IMR-90 (cell line): Measurements from ENCODE around the gene WRAP73. TPM values are rescaled to one million over a fixed set of nuclear protein-coding genes. Genes with fewer than 3 reads are reported as not detected.

Source experiments
- ATAC-seq: fragments of 200-7000 bp; cut with Tn5 transposase; 2 replicates; pipeline ENCODE4 v1.9.1; 2020; ENCODE audit warnings: low read depth, mild to moderate bottlenecking, moderate library complexity
- BruUV-seq: library from RNA; stranded (reverse); fragments of 400-500 nt; replicated peaks from 2 replicates; lab custom pipeline; 2021; lab: Mats Ljungman, UMichigan
- CTCF ChIA-PET: fragments of 300-600 bp; formaldehyde crosslinking; extraction: SDS; loops from one replicate; lab custom pipeline; 2021; ENCODE audit warnings: antibody characterized with exemption; lab: Yijun Ruan, JAX
- POLR2A ChIA-PET: fragments of 300-600 bp; sonication (Branson Sonifier 250); formaldehyde crosslinking; loops from one replicate; lab custom pipeline; 2022; ENCODE audit warnings: antibody characterized with exemption; ENCODE audit not compliant: unreplicated experiment; lab: Charles Lee
- DNase-seq: peaks from one replicate; pipeline ENCODE4 v3.0.0; 2013
- H2AFZ ChIP-seq: replicated peaks from 2 replicates; pipeline ENCODE3; 2013; ENCODE audit warnings: low read length, mild to moderate bottlenecking; ENCODE audit not compliant: poor library complexity
- H2AK5ac ChIP-seq: 2 replicates; pipeline ENCODE4 v1.6.1; 2013; ENCODE audit warnings: low read depth, low read length, inconsistent platforms
- H2AK9ac ChIP-seq: replicated peaks from 2 replicates; pipeline ENCODE3; 2013; ENCODE audit warnings: mild to moderate bottlenecking, low read depth, low read length, moderate library complexity; ENCODE audit not compliant: poor library complexity
- H2BK120ac ChIP-seq: 2 replicates; pipeline ENCODE4 v1.6.1; 2013; ENCODE audit warnings: low read depth, low read length, inconsistent platforms
- H2BK15ac ChIP-seq: 3 replicates; pipeline ENCODE4 v1.6.1; 2013; ENCODE audit warnings: low read depth, low read length, inconsistent platforms
- H2BK20ac ChIP-seq: 2 replicates; pipeline ENCODE4 v1.6.1; 2013; ENCODE audit warnings: low read depth, mild to moderate bottlenecking, inconsistent platforms, low read length, moderate library complexity
- H2BK5ac ChIP-seq: 2 replicates; pipeline ENCODE4 v1.6.1; 2013; ENCODE audit warnings: mild to moderate bottlenecking, low read depth, low read length, inconsistent platforms; ENCODE audit not compliant: poor library complexity, severe bottlenecking
- H3K14ac ChIP-seq: replicated peaks from 2 replicates; pipeline ENCODE4 v1.6.1; 2013; ENCODE audit warnings: low read depth, low read length, inconsistent platforms
- H3K18ac ChIP-seq: 2 replicates; pipeline ENCODE4 v1.6.1; 2013; ENCODE audit warnings: low read depth, low read length, control low read depth
- H3K23ac ChIP-seq: 2 replicates; pipeline ENCODE4 v1.6.1; 2013; ENCODE audit warnings: low read depth, low read length, inconsistent platforms
- H3K27ac ChIP-seq: 2 replicates; pipeline ENCODE4 v1.5.1; 2013; ENCODE audit warnings: mild to moderate bottlenecking, control low read depth, low read length; ENCODE audit not compliant: insufficient read depth
- H3K27me3 ChIP-seq: 2 replicates; pipeline ENCODE4 v1.6.1; 2013; ENCODE audit warnings: low read length; ENCODE audit not compliant: control insufficient read depth, insufficient read depth
- H3K36me3 ChIP-seq: 2 replicates; pipeline ENCODE4 v1.6.1; 2013; ENCODE audit warnings: low read length, mixed read lengths; ENCODE audit not compliant: control insufficient read depth, insufficient read depth
- H3K4ac ChIP-seq: 2 replicates; pipeline ENCODE4 v1.6.1; 2013; ENCODE audit warnings: low read depth, low read length, inconsistent platforms
- H3K4me1 ChIP-seq: 2 replicates; pipeline ENCODE4 v1.6.1; 2013; ENCODE audit warnings: low read length, mixed read lengths; ENCODE audit not compliant: control insufficient read depth, insufficient read depth
- H3K4me2 ChIP-seq: 2 replicates; pipeline ENCODE4 v1.6.1; 2013; ENCODE audit warnings: low read depth, mild to moderate bottlenecking, control low read depth, low read length, moderate library complexity
- H3K4me3 ChIP-seq: 2 replicates; pipeline ENCODE4 v1.5.1; 2013; ENCODE audit warnings: low read depth, mild to moderate bottlenecking, control low read depth, low read length, moderate library complexity; ENCODE audit not compliant: insufficient read depth
- H3K56ac ChIP-seq: 2 replicates; pipeline ENCODE4 v1.6.1; 2013; ENCODE audit warnings: low read length, inconsistent platforms; ENCODE audit not compliant: insufficient read depth; ENCODE audit errors: extremely low read depth
- H3K79me1 ChIP-seq, 2 experiments: 2 replicates each; pipeline ENCODE4 v1.6.1; 2013; ENCODE audit warnings: low read length in 2 of 2, inconsistent platforms in 1 of 2, low read depth in 1 of 2
- H3K9ac ChIP-seq: 2 replicates; pipeline ENCODE4 v1.6.1; 2013; ENCODE audit warnings: low read depth, low read length, control low read depth
- H3K9me1 ChIP-seq: 2 replicates; pipeline ENCODE4 v1.6.1; 2013; ENCODE audit warnings: low read length, inconsistent platforms; ENCODE audit not compliant: insufficient read depth
- H3K9me3 ChIP-seq: 2 replicates; pipeline ENCODE4 v1.6.1; 2013; ENCODE audit warnings: low read length; ENCODE audit not compliant: control insufficient read depth, insufficient read depth
- H4K20me1 ChIP-seq: 2 replicates; pipeline ENCODE4 v1.6.1; 2013; ENCODE audit warnings: low read length, inconsistent platforms; ENCODE audit not compliant: insufficient read depth
- H4K5ac ChIP-seq: 2 replicates; pipeline ENCODE4 v1.6.1; 2013; ENCODE audit warnings: mild to moderate bottlenecking, low read depth, low read length, control low read depth
- H4K8ac ChIP-seq, 2 experiments: 2 replicates each; pipeline ENCODE4 v1.6.1; 2013; ENCODE audit warnings: low read depth in 2 of 2, low read length in 2 of 2, control low read depth in 1 of 2, inconsistent platforms in 1 of 2
- H4K91ac ChIP-seq: 2 replicates; pipeline ENCODE4 v1.6.1; 2013; ENCODE audit warnings: low read depth, low read length, inconsistent platforms; ENCODE audit not compliant: insufficient read depth
- POLR2A ChIP-seq: IDR thresholded peaks from 2 replicates; pipeline ENCODE4 v1.6.1; 2012; ENCODE audit warnings: mild to moderate bottlenecking, low read depth, low read length
- WGBS, 2 experiments: methylation state at CpG; one replicate each; pipeline versions ENCODE4 v1.1.5 to v1.1.7; 2013; ENCODE audit warnings: missing lambda C conversion rate in 2 of 2; ENCODE audit not compliant: insufficient read length in 1 of 2; ENCODE audit errors: extremely low coverage in 2 of 2; 5-methylcytosine and 5-hydroxymethylcytosine counted together
- dilution Hi-C: fragments of 300-500 bp; cut with HindIII; formaldehyde crosslinking; loops from one replicate; pipeline ENCODE4 v1.14.3; 2018; ENCODE audit warnings: low sequenced_read_pairs; ENCODE audit not compliant: unreplicated experiment
- in situ Hi-C: fragments of 300-500 bp; cut with MboI; formaldehyde crosslinking; loops from 3 replicates; pipeline ENCODE4 v1.14.3; 2019; ENCODE audit warnings: low sequenced_read_pairs, inconsistent platforms, mixed read lengths
- intact Hi-C: fragments of 100-400 bp; cut with micrococcal nuclease; formaldehyde crosslinking; loops from 2 replicates; pipeline ENCODE4 v1.10.0; 2022
- polyA plus RNA-seq, 3 experiments: library from polyadenylated mRNA; depleted of rRNA; stranded (reverse); fragments of >200 nt; gene quantifications; 2 replicates each; pipeline ENCODE4 v1.2.3, GENCODE V29; 2012; ENCODE audit warnings: low replicate concordance in 1 of 3
- total RNA-seq: library from RNA; depleted of rRNA; stranded (reverse); fragments of >200 nt; gene quantifications from 2 replicates; pipeline ENCODE4 v1.2.3, GENCODE V29; 2012
- TF ChIP-seq, protein P1 (sequence below): fragments of 150-350 bp; IDR thresholded peaks from 2 replicates; pipeline ENCODE4 v1.6.1; 2017; ENCODE audit warnings: mild to moderate bottlenecking, antibody characterized with exemption, low read length, low read depth

WRAP73 gene
- total and polyA plus RNA-seq, 2 of the 4 experiments (the other 2 are of a cell fraction) = 10.8 to 23.6 TPM

DNA sequence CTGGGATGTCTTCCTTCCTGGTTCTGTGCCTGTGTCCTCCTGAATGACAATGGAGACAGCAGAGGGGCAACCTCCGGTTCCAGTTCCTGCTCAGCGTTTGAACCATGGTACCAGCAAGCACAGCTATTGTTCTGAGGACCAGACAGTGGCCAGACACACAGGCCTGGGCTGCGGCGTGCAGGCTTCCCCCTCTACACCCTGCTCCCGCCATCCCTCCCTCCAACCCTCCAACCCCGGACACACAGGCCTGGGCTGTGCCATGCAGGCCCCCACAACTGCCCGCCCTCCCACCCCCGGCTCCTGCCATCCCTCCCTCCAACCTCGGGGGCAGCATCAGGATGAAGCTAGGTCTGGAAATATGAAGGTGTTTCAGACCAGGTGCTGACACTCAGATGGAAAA lies 33.0 kb downstream of the WRAP73 start:
- no peak overlapping the region for H3K4me2 ChIP-seq
- no peak overlapping the region for H4K91ac ChIP-seq
- H3K4ac ChIP-seq = no peak overlapping the region
- no peaks in the 10 kb centered on the region for H4K20me1 ChIP-seq
- no peak for DNase-seq
- no peak for ATAC-seq
- H3K18ac ChIP-seq = no peak overlapping the region
- no peaks in the 10 kb centered on the region; the same call in 1 of the 2 replicates for H3K9me1 ChIP-seq
- dilution Hi-C loops = no loop called here
- H3K9me3 ChIP-seq = no peaks in the 10 kb centered on the region
- H3K9ac ChIP-seq = no peak overlapping the region
- H2AFZ ChIP-seq = no peak overlapping the region
- no CpG with 5 or more reads among the region's 9 CpGs for WGBS, 2 experiments
- peaks cover 15% of the 10 kb centered on the region for H3K4me1 ChIP-seq
- ChIA-PET POLR2A (no interaction called here), CTCF (interaction anchor here (2.5 kb wide), 1 partner anchor 164 kb away, joined by 9 read pairs; no protein-coding TSS in a partner anchor)
- no peak overlapping the region for H2BK120ac ChIP-seq
- intact Hi-C loops = no loop called here
- no peak overlapping the region for H2AK5ac ChIP-seq
- H4K5ac ChIP-seq = no peak overlapping the region
- no peak overlapping the region for H3K56ac ChIP-seq
- H3K36me3 ChIP-seq = no peaks in the 10 kb centered on the region
- no peak for TF ChIP-seq POLR2A
- TF ChIP-seq, protein P1, sequence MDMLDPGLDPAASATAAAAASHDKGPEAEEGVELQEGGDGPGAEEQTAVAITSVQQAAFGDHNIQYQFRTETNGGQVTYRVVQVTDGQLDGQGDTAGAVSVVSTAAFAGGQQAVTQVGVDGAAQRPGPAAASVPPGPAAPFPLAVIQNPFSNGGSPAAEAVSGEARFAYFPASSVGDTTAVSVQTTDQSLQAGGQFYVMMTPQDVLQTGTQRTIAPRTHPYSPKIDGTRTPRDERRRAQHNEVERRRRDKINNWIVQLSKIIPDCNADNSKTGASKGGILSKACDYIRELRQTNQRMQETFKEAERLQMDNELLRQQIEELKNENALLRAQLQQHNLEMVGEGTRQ = no peak
- H2BK5ac ChIP-seq = no peak overlapping the region
- H3K4me3 ChIP-seq = no peak overlapping the region
- no peak overlapping the region for H2BK20ac ChIP-seq
- BruUV-seq = no TSS peak
- no peak overlapping the region for H3K27ac ChIP-seq
- no peak overlapping the region for H2AK9ac ChIP-seq
- H4K8ac ChIP-seq = no peak overlapping the region
- no peak overlapping the region for H3K23ac ChIP-seq
- H3K27me3 ChIP-seq = peaks cover 1% of the 10 kb centered on the region; the same call in 1 of the 2 replicates
- no peak overlapping the region for H2BK15ac ChIP-seq
- no peak overlapping the region for H3K14ac ChIP-seq
- no peaks in the 10 kb centered on the region for H3K79me1 ChIP-seq
- in situ Hi-C loops = no loop called here
